ENCODE measurements around the gene IGFALS.

GRCh38 chr16:1743376-1744337 lies 49.8 kb downstream of the IGFALS start:
- no peak for TF ChIP-seq ZNF384 (IDR thresholded peaks at IDR 0.05)
- no peak for TF ChIP-seq CTBP1 (IDR thresholded peaks at IDR 0.05; ENCODE audit: borderline replicate concordance)
- no peak for TF ChIP-seq TARDBP (IDR thresholded peaks at IDR 0.05)
- TF ChIP-seq HDGF (IDR thresholded peaks at IDR 0.05; ENCODE audit: borderline replicate concordance) = no peak
- no peak for TF ChIP-seq FOXM1 (IDR thresholded peaks at IDR 0.05; ENCODE audit: borderline replicate concordance)
- TF ChIP-seq SP1 (IDR thresholded peaks at IDR 0.05) = no peak
- no peak for TF ChIP-seq NFRKB (IDR thresholded peaks at IDR 0.05)
- no peak for TF ChIP-seq BHLHE40 (IDR thresholded peaks at IDR 0.05; ENCODE audit: borderline replicate concordance)
- TF ChIP-seq SUZ12 (IDR thresholded peaks at IDR 0.05) = no peak
- no peak for TF ChIP-seq FOXA1 (IDR thresholded peaks at IDR 0.05)
